Measurements from ENCODE around the gene MYO1H. TPM values are rescaled to one million over a fixed set of nuclear protein-coding genes. Genes with fewer than 3 reads are reported as not detected.
"Not testable (repeated sequence)": the region's sequence is repeated elsewhere in the genome, so short reads cannot be mapped to it uniquely, and the experiment has no call there.

Gene MYO1H
- total RNA-seq, 1 experiment from 2014 or later: not detected

DNA sequence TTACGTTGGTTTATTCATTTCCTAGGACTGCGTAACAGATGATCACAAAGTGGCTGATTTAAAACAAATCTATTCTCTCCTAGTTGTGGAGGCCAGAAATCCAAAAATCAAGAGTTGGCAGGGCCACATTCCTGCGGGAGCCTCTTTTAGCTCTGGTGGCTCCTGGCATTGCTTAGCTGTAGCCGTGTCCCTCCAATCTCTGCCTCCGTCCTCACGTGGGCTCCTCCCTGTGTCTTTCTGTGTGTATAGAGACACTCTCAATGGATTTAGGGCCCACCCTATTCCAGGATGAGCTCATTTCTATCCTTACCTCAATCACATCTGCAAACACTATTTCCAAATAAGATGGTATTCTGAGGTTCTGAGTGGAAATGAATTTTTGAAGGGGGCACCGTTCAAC lies 86.9 kb downstream of the MYO1H start:
- no peak for DNase-seq (ENCODE audit: low read depth)
- in situ Hi-C loops (cut with HindIII; ENCODE audit: low pct_unique_long_range_greater_than_20kb, low sequenced_read_pairs): no loop called here

DNA sequence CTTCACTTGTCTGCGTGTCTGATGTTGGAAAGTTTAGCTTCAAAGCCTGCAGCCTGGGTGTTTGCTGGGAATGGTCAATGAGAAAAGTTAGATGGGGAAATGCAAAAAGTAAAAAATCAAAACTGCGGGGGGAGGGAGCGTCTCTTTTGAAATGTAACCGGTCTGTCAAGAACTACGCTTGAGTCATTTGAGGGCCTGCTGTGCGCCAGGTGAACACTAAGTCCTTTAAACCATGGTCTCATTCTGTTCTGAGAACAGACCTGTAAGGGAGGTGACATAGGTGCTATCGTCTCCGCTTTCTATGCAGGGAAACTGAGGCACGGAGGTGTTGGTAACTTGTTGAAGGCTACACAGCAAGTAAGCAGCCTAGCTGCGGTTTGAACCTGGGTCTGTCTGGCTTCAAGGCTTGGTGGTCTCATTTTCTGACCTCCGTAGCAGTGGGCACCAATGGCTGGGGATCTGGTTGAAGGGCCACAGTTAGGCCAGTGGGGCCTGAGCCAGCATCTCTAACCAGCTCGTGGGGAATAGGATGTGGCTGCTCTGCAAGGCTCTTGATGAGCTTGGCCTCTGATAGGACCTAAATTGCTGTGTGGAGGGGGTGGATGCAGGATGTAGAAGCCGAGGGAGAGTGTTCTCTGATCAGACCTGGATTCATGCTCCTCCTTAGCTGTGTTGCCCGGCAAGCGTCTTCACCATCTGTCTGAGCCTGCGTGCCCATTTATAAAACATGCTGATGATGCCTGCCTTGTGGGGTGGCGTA lies 87.9 kb downstream of the MYO1H start:
- no peak for DNase-seq (ENCODE audit: low read depth)
- in situ Hi-C loops (cut with HindIII; ENCODE audit: low pct_unique_long_range_greater_than_20kb, low sequenced_read_pairs): no loop called here

- no peak for DNase-seq (ENCODE audit: low read depth)
- in situ Hi-C loops (cut with HindIII; ENCODE audit: low pct_unique_long_range_greater_than_20kb, low sequenced_read_pairs): no loop called here
Measured at GRCh38 chr12:109436188-109436560, 88.5 kb downstream of the MYO1H start.

DNA sequence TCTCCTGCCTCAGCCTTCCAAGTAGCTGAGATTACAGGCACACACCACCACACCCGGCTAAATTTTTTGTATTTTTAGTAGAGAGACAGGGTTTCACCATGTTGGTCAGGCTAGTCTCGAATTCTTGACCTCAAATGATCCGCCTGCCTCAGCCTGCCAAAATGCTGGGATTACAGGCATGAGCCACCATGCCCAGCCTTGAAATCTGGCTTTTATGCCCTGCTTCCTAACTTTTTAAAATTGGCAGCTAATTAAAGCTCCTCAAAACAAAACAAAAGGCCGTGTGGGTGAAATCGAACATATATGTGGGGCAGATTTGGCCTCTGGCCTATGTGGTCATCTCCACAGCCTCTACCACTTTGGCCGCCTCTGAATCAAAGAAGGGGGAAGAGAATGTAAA lies 91.5 kb downstream of the MYO1H start:
- in situ Hi-C loops (cut with HindIII; ENCODE audit: low pct_unique_long_range_greater_than_20kb, low sequenced_read_pairs): no loop called here
- DNase-seq (ENCODE audit: low read depth): no peak

GRCh38 chr12:109439951-109440350 lies 92.3 kb downstream of the MYO1H start:
- in situ Hi-C loops (cut with HindIII; ENCODE audit: low pct_unique_long_range_greater_than_20kb, low sequenced_read_pairs): not testable (repeated sequence)

GRCh38 chr12:109440851-109441490 lies 93.3 kb downstream of the MYO1H start:
- in situ Hi-C loops (cut with HindIII; ENCODE audit: low pct_unique_long_range_greater_than_20kb, low sequenced_read_pairs): no loop called here
- DNase-seq (ENCODE audit: low read depth): no peak

More at GRCh38 chr12:109439951-109440350, 92.3 kb downstream of the MYO1H start:
- not testable (repeated sequence) for DNase-seq (ENCODE audit: low read depth)

DNA sequence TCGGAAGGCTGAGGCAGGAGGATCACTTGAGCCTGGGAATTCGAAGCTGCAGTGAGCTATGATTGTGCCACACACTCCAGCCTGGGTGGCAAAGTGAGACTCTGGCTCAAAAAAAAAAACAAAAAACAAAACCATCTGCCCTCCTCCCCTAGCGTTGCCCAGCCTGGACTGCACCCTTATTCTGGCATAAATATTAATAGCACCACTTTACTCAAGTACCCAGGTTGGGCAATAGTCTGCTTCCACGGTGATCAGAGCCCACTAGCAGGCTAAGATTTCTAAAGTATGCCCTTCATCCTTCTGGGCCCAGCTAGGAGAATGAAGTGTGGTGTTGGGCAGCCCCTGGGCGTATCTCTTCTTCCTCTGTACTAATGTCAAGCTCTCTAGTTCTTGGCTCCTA lies 96.1 kb downstream of the MYO1H start:
- no peak for DNase-seq (ENCODE audit: low read depth)
- in situ Hi-C loops (cut with HindIII; ENCODE audit: low pct_unique_long_range_greater_than_20kb, low sequenced_read_pairs): no loop called here

- no peak for DNase-seq (ENCODE audit: low read depth)
- in situ Hi-C loops (cut with HindIII; ENCODE audit: low pct_unique_long_range_greater_than_20kb, low sequenced_read_pairs): no loop called here
Measured at GRCh38 chr12:109444259-109444658, 96.6 kb downstream of the MYO1H start.

DNA sequence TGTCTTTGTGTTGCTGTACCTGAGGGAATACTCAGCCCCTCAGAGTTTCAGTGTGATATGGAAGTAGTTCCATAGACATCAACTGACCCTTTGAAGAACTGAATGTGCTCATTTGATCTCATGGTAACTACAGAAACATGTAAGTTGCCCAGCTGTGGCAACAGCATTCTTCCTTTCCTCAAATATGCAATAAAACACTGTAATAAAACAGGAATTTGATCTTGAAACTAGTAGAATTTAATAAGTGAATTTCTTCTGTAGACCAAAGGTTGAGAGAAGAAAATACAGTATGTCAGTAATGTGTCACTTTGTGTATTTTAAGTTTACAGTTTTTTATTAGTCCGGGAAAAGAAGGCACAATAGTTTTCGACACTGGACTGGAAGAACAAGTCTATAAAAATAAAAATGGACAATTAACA lies 97.5 kb downstream of the MYO1H start:
- no peak for DNase-seq (ENCODE audit: low read depth)
- in situ Hi-C loops (cut with HindIII; ENCODE audit: low pct_unique_long_range_greater_than_20kb, low sequenced_read_pairs): no loop called here

- in situ Hi-C loops (cut with HindIII; ENCODE audit: low pct_unique_long_range_greater_than_20kb, low sequenced_read_pairs): no loop called here
- DNase-seq (ENCODE audit: low read depth): no peak
Measured at GRCh38 chr12:109446869-109447268, 99.2 kb downstream of the MYO1H start.

- no peak for DNase-seq (ENCODE audit: low read depth)
- in situ Hi-C loops (cut with HindIII; ENCODE audit: low pct_unique_long_range_greater_than_20kb, low sequenced_read_pairs): no loop called here
Measured at GRCh38 chr12:109447482-109447881, 99.8 kb downstream of the MYO1H start.

GRCh38 chr12:109448272-109448671 lies 100.6 kb downstream of the MYO1H start:
- in situ Hi-C loops (cut with HindIII; ENCODE audit: low pct_unique_long_range_greater_than_20kb, low sequenced_read_pairs): no loop called here
- no peak for DNase-seq (ENCODE audit: low read depth)

GRCh38 chr12:109448707-109449390 lies 101.1 kb downstream of the MYO1H start:
- in situ Hi-C loops (cut with HindIII; ENCODE audit: low pct_unique_long_range_greater_than_20kb, low sequenced_read_pairs): no loop called here
- no peak for DNase-seq (ENCODE audit: low read depth)

- DNase-seq (ENCODE audit: low read depth): no peak
- in situ Hi-C loops (cut with HindIII; ENCODE audit: low pct_unique_long_range_greater_than_20kb, low sequenced_read_pairs): no loop called here
Measured at GRCh38 chr12:109449845-109450532, 102.3 kb downstream of the MYO1H start.

DNA sequence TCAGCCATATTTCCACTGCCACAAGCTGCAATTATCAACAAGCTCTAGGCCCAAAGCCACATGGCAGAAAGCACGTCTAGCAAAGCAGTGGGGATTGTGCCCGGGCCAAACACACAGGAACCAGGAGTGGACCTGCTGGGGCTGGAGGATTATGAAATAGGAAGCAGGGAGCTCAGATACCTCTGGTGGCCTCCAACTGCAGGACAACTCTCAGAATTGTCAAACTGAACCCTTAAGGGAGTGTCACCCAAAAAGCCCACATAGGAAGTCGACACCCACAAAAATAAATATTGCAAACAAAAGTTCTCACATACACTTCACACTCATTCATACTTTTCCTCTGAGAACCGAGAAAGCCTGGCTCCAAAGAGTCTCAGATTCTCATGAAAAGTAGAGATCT lies 103.3 kb downstream of the MYO1H start:
- in situ Hi-C loops (cut with HindIII; ENCODE audit: low pct_unique_long_range_greater_than_20kb, low sequenced_read_pairs): no loop called here
- no peak for DNase-seq (ENCODE audit: low read depth)

GRCh38 chr12:109451400-109451799 lies 103.7 kb downstream of the MYO1H start:
- DNase-seq (ENCODE audit: low read depth): no peak
- in situ Hi-C loops (cut with HindIII; ENCODE audit: low pct_unique_long_range_greater_than_20kb, low sequenced_read_pairs): no loop called here

GRCh38 chr12:109452489-109452888 lies 104.8 kb downstream of the MYO1H start:
- in situ Hi-C loops (cut with HindIII; ENCODE audit: low pct_unique_long_range_greater_than_20kb, low sequenced_read_pairs): no loop called here

DNA sequence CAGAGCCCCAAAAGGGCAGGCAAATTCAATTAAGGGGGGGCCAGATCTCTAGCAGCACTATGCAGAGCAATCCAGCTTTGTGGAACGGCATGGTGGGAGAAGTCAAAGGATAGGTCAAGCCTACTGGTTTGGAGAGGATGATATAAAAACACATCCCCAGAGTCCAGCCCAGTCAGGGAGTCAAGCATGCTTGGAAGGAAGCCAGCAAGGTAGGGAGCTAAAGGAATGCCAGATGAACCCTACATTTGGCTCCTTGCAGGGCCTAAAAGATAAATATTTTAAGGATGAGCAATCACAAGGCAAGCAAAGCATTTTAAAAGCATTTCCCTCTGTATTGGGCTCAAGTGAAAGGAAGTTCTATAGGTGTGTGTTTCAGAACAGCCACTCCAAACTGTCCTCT lies 108.0 kb downstream of the MYO1H start:
- no peak for DNase-seq (ENCODE audit: low read depth)
- in situ Hi-C loops (cut with HindIII; ENCODE audit: low pct_unique_long_range_greater_than_20kb, low sequenced_read_pairs): no loop called here

More at GRCh38 chr12:109452489-109452888, 104.8 kb downstream of the MYO1H start:
- DNase-seq (ENCODE audit: low read depth): no peak

GRCh38 chr12:109458086-109458485 lies 110.4 kb downstream of the MYO1H start:
- no peak for DNase-seq (ENCODE audit: low read depth)
- in situ Hi-C loops (cut with HindIII; ENCODE audit: low pct_unique_long_range_greater_than_20kb, low sequenced_read_pairs): no loop called here
